NB4 (cell line): ENCODE measurements around the gene NR2F2.

Source experiments
- TF ChIP-seq, protein P1 (sequence below): IDR thresholded peaks from one replicate; pipeline ENCODE4 v1.5.1; 2012; ENCODE audit warnings: low read depth, low read length
- TF ChIP-seq, protein P2 (sequence below): IDR thresholded peaks from 2 replicates; pipeline ENCODE4 v1.6.1; 2011; ENCODE audit warnings: low read depth, low read length

DNA sequence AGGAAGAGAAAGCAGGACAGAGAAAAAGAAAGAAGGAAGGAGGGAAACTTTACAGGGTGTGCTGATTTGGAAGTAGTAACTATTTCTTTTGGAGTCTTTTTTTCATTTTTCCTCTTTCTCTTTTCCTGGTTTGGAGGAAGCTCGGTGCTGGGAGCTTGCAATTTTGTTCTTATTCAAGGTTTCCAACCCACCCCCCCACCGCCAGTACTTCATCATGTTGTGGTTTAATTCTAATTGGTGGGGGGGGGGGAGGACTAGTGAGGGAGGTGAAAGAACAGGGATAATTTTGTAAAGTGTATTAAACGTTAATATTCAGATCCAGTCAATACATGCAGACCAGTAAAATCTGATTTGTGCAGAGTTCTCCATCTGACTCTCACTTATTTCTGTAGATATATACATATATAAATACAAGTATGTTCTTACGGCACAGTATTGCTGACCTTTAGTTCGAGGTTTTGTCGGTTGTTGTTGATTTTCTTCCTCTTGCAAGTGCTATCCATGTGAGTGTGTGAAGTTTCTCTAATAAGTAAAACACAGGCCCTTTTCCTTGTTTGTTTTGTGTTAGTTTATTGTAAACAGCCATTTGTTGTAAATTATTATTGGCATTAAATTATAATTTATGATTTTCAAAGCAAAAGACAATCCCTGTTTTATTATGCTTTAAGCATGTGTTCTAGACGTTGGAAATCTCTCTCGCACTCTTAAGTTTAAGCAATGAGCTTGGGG is 9.3 kb downstream of the NR2F2 start:
- TF ChIP-seq, protein P1, sequence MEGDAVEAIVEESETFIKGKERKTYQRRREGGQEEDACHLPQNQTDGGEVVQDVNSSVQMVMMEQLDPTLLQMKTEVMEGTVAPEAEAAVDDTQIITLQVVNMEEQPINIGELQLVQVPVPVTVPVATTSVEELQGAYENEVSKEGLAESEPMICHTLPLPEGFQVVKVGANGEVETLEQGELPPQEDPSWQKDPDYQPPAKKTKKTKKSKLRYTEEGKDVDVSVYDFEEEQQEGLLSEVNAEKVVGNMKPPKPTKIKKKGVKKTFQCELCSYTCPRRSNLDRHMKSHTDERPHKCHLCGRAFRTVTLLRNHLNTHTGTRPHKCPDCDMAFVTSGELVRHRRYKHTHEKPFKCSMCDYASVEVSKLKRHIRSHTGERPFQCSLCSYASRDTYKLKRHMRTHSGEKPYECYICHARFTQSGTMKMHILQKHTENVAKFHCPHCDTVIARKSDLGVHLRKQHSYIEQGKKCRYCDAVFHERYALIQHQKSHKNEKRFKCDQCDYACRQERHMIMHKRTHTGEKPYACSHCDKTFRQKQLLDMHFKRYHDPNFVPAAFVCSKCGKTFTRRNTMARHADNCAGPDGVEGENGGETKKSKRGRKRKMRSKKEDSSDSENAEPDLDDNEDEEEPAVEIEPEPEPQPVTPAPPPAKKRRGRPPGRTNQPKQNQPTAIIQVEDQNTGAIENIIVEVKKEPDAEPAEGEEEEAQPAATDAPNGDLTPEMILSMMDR, result no peak
- TF ChIP-seq, protein P2, sequence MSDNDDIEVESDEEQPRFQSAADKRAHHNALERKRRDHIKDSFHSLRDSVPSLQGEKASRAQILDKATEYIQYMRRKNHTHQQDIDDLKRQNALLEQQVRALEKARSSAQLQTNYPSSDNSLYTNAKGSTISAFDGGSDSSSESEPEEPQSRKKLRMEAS, result no peak
